B cell (primary cell): ENCODE data around the gene SH3RF3. TPM values are rescaled to one million over a fixed set of nuclear protein-coding genes. Genes with fewer than 3 reads are reported as not detected.

ENCODE experiments used
- ATAC-seq: fragments of 200-7000 bp; cut with Tn5 transposase; one replicate; pipeline ENCODE4 v1.10.0; 2021; ENCODE audit warnings: low read depth, mild to moderate bottlenecking, moderate number of reproducible peaks, moderate library complexity
- CTCF ChIA-PET: fragments of 350-600 bp; sonication (Branson Sonifier 250); formaldehyde crosslinking; loops from one replicate; lab custom pipeline; 2021; ENCODE audit warnings: antibody characterized with exemption, inconsistent platforms; lab: Charles Lee
- POLR2A ChIA-PET: fragments of 350-600 bp; sonication (Branson Sonifier 250); formaldehyde crosslinking; loops from one replicate; lab custom pipeline; 2021; ENCODE audit warnings: antibody characterized with exemption; lab: Charles Lee
- DNase-seq: peaks from one replicate; pipeline ENCODE4 v3.0.0; 2013
- H2AFZ ChIP-seq: 2 replicates; pipeline ENCODE4 v1.6.1; 2012; ENCODE audit warnings: mild to moderate bottlenecking, low read depth, low read length; ENCODE audit not compliant: insufficient read depth, poor library complexity, severe bottlenecking
- H3K27ac ChIP-seq, 2 donors: 1 replicate in 1 of 2; 2 replicates in 1 of 2; pipeline ENCODE4 v1.5.1; 2012 to 2013; ENCODE audit warnings: low read length in 2 of 2, mild to moderate bottlenecking in 2 of 2, moderate library complexity in 1 of 2
- H3K27me3 ChIP-seq, 4 experiments: fragments of 200-600 bp in 1 of 4; sonication (generic) in 1 of 4; replicated peaks in 1 of 4; 1 replicate in 2 of 4; 2 replicates in 2 of 4; pipeline versions ENCODE4 v1.6.1 to v1.7.0; 2013 to 2016; ENCODE audit warnings: low read length in 3 of 4, mild to moderate bottlenecking in 2 of 4, mixed read lengths in 1 of 4, moderate library complexity in 1 of 4; ENCODE audit not compliant: insufficient read depth in 4 of 4, control insufficient read depth in 3 of 4; ENCODE audit errors: control extremely low read depth in 1 of 4
- H3K36me3 ChIP-seq, 2 experiments: replicated peaks in 1 of 2; 1 replicate in 1 of 2; 2 replicates in 1 of 2; pipeline versions ENCODE4 v1.6.1 to v1.7.1; 2013; ENCODE audit warnings: low read length in 1 of 2; ENCODE audit not compliant: insufficient read depth in 2 of 2, control insufficient read depth in 1 of 2; ENCODE audit errors: control extremely low read depth in 1 of 2, extremely low read depth in 1 of 2
- H3K4me1 ChIP-seq, 2 donors: fragments of 200-600 bp in 1 of 2; sonication (generic) in 1 of 2; 1 replicate in 1 of 2; 2 replicates in 1 of 2; pipeline versions ENCODE4 v1.5.1 to v1.6.1; 2013 to 2017; ENCODE audit warnings: low read length in 2 of 2; ENCODE audit not compliant: control insufficient read depth in 2 of 2, insufficient read depth in 2 of 2
- H3K4me2 ChIP-seq: replicated peaks from 2 replicates; pipeline ENCODE3; 2012; ENCODE audit warnings: mild to moderate bottlenecking, low read depth, low read length; ENCODE audit not compliant: poor library complexity, severe bottlenecking
- H3K4me3 ChIP-seq, 5 experiments: fragments of 200-600 bp in 1 of 5; sonication (generic) in 1 of 5; 1 replicate in 3 of 5; 2 replicates in 2 of 5; pipeline versions ENCODE4 v1.5.1 to v1.7.0; 2011 to 2016; ENCODE audit warnings: low read length in 4 of 5, mild to moderate bottlenecking in 4 of 5, low read depth in 2 of 5, control low read depth in 1 of 5, moderate library complexity in 1 of 5; ENCODE audit not compliant: insufficient read depth in 1 of 5; ENCODE audit errors: control extremely low read depth in 1 of 5, extremely low read depth in 1 of 5
- H3K79me2 ChIP-seq: fragments of 200-600 bp; sonication (generic); one replicate; pipeline ENCODE4 v1.6.0; 2016; ENCODE audit warnings: low read length; ENCODE audit not compliant: control insufficient read depth, insufficient read depth
- H3K9ac ChIP-seq: fragments of 200-600 bp; sonication (generic); 2 replicates; pipeline ENCODE4 v1.6.1; 2017; ENCODE audit warnings: mild to moderate bottlenecking, low read length, moderate library complexity
- H3K9me3 ChIP-seq, 3 donors: one replicate each; pipeline versions ENCODE4 v1.6.1 to v1.7.1; 2013; ENCODE audit warnings: low read length in 2 of 3; ENCODE audit not compliant: control insufficient read depth in 2 of 3, insufficient read depth in 1 of 3; ENCODE audit errors: control extremely low read depth in 1 of 3
- H4K20me1 ChIP-seq: 2 replicates; pipeline ENCODE4 v1.6.0; 2012; ENCODE audit warnings: mild to moderate bottlenecking, low read length; ENCODE audit not compliant: insufficient read depth, control insufficient read depth, poor library complexity, severe bottlenecking
- H3K27ac Mint-ChIP-seq: one replicate; pipeline ENCODE4 v1.8.0; 2021; ENCODE audit warnings: mixed read lengths
- H3K27me3 Mint-ChIP-seq: one replicate; pipeline ENCODE4 v1.8.0; 2021; ENCODE audit warnings: mixed read lengths
- H3K4me1 Mint-ChIP-seq: one replicate; pipeline ENCODE4 v1.8.0; 2021; ENCODE audit warnings: mixed read lengths
- H3K4me3 Mint-ChIP-seq: one replicate; pipeline ENCODE4 v1.8.0; 2021; ENCODE audit warnings: mixed read lengths
- H3K9me3 Mint-ChIP-seq: one replicate; pipeline ENCODE4 v1.8.0; 2022; ENCODE audit warnings: mixed read lengths; ENCODE audit not compliant: insufficient read depth
- CTCF ChIP-seq: fragments of 200-600 bp; IDR thresholded peaks from one replicate; pipeline ENCODE4 v1.8.0; 2022; ENCODE audit warnings: antibody characterized with exemption, mild to moderate bottlenecking
- EZH2 ChIP-seq: IDR thresholded peaks from 2 replicates; pipeline ENCODE4 v1.6.1; 2012; ENCODE audit warnings: borderline replicate concordance, low read depth, mild to moderate bottlenecking, moderate library complexity, low read length; ENCODE audit not compliant: insufficient read depth, poor library complexity, severe bottlenecking
- WGBS: methylation state at CpG from one replicate; pipeline ENCODE4 v1.1.5; 2013; ENCODE audit warnings: missing lambda C conversion rate; ENCODE audit not compliant: insufficient coverage; 5-methylcytosine and 5-hydroxymethylcytosine counted together
- intact Hi-C: fragments of 100-400 bp; cut with micrococcal nuclease; formaldehyde crosslinking; loops from one replicate; pipeline ENCODE4 v1.10.0; 2022
- polyA plus RNA-seq: library from polyadenylated mRNA; depleted of rRNA; stranded (reverse); fragments of >200 nt; gene quantifications from 2 replicates; pipeline ENCODE4 v1.2.3, GENCODE V29; 2012
- total RNA-seq, 2 donors: library from RNA; stranded (reverse); fragments of 120-200 nt in 1 of 2; gene quantifications; 1 replicate in 1 of 2; 2 replicates in 1 of 2; pipeline versions ENCODE4 v1.2.3 to v1.2.4, GENCODE V29; 2013 to 2022

SH3RF3 gene
- total and polyA plus RNA-seq, 2 donors (not counting 1 experiment from before 2014, with no cell fraction given) = 0.07 to 1.2 TPM

GRCh38 chr2:109282865-109283264 is 153.9 kb downstream of the SH3RF3 start:
- intact Hi-C loops = no loop called here
- no peaks in the 10 kb centered on the region for H3K27me3 ChIP-seq
- H3K9me3 Mint-ChIP-seq = no peaks in the 10 kb centered on the region
- ChIA-PET CTCF (no interaction called here), POLR2A (no interaction called here)
- H3K27ac Mint-ChIP-seq = no peak overlapping the region
- no peak overlapping the region for H3K4me3 ChIP-seq
- ATAC-seq = no peak
- no peak overlapping the region for H3K4me2 ChIP-seq
- no peaks in the 10 kb centered on the region for H3K9me3 ChIP-seq
- WGBS = 88% methylated on average over 3 of the region's 4 CpGs
- H3K4me1 Mint-ChIP-seq = no peaks in the 10 kb centered on the region
- no peak overlapping the region for H3K4me3 Mint-ChIP-seq
- no peaks in the 10 kb centered on the region for H3K27me3 Mint-ChIP-seq
- no peaks in the 10 kb centered on the region for H4K20me1 ChIP-seq
- no peak overlapping the region for H2AFZ ChIP-seq
- DNase-seq = no peak
- TF ChIP-seq CTCF (no peak), EZH2 (no peak)
- H3K4me1 ChIP-seq = no peaks in the 10 kb centered on the region
- H3K9ac ChIP-seq = no peak overlapping the region
- H3K79me2 ChIP-seq = peaks cover 5% of the 10 kb centered on the region
- H3K36me3 ChIP-seq = no peaks in the 10 kb centered on the region
- no peak overlapping the region for H3K27ac ChIP-seq

GRCh38 chr2:109284826-109285225 is 155.8 kb downstream of the SH3RF3 start:
- H3K4me1 Mint-ChIP-seq = no peaks in the 10 kb centered on the region
- no peak overlapping the region for H3K27ac ChIP-seq
- H3K4me1 ChIP-seq = no peaks in the 10 kb centered on the region
- peaks cover 5% of the 10 kb centered on the region for H3K79me2 ChIP-seq
- TF ChIP-seq EZH2 (no peak), CTCF (no peak)
- no peak for DNase-seq
- no peaks in the 10 kb centered on the region for H3K27me3 Mint-ChIP-seq
- no peak overlapping the region for H3K4me3 ChIP-seq
- H4K20me1 ChIP-seq = no peaks in the 10 kb centered on the region
- no peaks in the 10 kb centered on the region for H3K9me3 Mint-ChIP-seq
- ATAC-seq = no peak
- H3K4me3 Mint-ChIP-seq = no peak overlapping the region
- H2AFZ ChIP-seq = no peak overlapping the region
- H3K27ac Mint-ChIP-seq = no peak overlapping the region
- H3K9ac ChIP-seq = no peak overlapping the region
- CTCF ChIA-PET = no interaction called here
- no peaks in the 10 kb centered on the region for H3K27me3 ChIP-seq
- H3K4me2 ChIP-seq = no peak overlapping the region
- WGBS = 75% methylated on average over 7 of the region's 7 CpGs
- H3K36me3 ChIP-seq = no peaks in the 10 kb centered on the region
- intact Hi-C loops = no loop called here
- POLR2A ChIA-PET = no interaction called here
- no peaks in the 10 kb centered on the region for H3K9me3 ChIP-seq
